CMK (cell line): Measurements from ENCODE around the gene ESD.
"Not testable (repeated sequence)": the region's sequence is repeated elsewhere in the genome, so short reads cannot be mapped to it uniquely, and the experiment has no call there.

ENCODE experiments used
- DNase-seq: peaks from one replicate; pipeline ENCODE4 v3.0.0-alpha.2; 2010; ENCODE audit warnings: low read depth

The ESD gene

DNA sequence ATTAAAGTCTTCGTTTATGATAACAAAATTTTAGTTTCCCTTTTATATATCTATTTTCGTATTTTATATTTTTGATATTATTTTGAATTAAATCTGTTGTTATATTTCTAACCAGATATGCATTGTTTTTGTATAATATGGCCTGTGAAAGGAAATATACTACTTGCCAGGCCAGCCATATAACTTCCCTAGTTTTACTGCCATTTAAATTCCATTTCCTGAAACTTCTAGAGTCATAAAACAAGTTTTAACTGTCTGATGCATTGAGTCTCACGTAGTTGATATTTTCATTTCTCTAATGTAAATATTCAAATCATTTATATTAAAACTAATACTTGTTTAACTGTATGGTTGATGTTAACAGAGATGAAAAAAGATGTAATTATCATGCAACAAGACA is 13.5 kb downstream of the ESD start:
- no peak for DNase-seq

DNA sequence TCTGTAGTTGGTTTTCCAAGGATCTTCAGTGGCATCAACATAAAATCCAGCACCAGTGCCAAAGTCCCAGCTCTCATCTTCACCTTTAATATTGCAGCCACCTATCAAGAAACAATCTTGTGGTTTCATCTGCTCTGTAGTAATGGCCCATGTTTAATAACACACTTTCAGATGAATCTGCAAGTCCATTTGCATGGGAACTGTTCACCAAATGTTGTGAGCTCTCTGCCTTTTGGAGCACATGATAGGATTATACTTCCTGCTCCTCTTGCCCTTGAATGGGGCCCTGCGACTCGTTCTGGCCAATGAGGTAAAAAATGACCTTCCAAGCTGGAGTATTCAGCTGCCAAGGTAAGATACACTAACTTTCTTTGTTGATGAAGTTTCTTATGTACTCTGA is 14.3 kb downstream of the ESD start:
- no peak for DNase-seq

DNA sequence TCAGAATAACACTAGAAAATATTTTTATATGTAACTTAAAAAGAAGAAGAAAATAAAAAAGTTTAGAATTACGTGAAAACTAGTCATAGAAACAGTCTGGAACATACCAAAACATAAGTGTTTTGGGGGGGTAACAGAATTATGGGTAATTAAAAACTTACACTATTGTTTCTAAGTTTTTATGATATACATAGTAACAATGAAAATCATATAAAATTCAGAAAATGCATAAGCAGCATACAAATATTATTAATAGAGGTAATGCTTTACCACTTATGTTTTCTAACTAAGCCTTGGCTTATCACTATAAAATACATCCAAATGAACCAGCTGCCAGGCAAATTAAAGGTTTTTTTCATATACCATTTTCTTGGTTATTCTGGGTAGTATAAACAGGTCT is 14.9 kb downstream of the ESD start:
- DNase-seq: no peak

DNA sequence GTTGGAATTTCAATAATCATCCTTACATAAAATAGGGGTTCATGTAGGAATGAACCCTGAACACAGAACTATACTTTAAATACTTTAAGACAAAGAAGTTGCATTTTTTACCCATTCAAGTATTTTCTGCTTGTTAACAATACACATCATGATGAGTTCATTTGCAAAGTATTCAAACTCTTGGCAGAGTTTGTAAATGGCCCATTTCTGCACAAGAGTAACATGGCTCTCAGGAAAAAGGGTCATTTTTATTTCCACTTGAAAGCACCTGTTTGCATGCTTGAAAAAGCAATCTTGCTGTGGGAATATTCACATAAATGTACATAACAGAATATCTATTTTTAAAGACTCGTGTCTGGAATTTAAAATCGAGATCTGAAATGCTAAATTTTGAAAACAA is 18.1 kb downstream of the ESD start:
- DNase-seq: no peak

DNA sequence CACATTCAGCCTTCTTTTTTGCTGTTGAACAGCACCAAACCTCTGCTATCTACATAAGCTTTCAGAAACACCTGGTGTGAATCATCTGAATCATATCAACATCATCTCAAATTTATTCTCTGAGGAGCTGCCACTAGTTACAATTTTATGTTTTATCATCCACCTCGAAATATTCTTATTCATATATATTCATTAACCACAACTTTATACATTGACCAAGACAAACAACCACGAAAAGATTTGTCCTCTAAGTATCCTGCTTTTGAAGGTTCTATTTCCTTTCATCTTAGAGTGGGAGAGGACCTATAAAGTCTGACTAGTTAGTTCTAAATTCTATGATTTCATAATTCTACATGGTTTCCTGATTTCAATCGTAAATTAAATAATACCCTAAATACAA is 18.9 kb downstream of the ESD start:
- DNase-seq: no peak

DNA sequence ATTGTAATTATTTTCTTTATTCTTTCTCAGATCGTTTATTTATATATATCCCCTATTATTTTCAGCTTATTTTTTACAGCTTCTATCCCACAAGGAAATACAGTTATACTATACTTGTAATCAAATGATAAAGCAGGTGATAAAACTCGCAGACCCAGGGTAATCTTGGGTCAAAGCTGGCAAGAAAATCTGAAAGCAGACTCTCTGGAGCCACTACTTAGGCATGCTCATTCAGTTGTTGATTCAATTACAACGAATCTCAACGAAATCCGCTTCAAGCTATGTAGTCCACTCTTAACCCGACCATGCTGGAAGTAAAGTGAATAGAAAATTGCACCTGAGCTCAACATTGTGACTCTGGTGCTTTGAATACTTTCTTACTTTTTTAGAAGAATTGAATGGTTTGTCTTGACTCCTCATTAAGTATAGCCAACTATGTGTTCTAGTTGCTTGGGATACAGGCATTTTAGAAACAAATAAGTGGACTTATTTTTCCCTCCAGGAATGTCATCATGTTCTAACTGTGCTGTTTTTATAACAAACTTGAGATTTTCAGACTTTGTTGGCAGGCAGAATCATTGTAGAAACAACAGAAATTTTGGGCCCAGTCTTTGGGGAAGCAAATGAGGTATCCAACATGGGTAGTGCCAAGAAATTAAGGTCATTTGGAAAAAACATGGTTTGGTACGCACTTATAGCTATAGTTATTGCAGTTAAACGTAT is 21.4 kb downstream of the ESD start:
- no peak for DNase-seq

DNA sequence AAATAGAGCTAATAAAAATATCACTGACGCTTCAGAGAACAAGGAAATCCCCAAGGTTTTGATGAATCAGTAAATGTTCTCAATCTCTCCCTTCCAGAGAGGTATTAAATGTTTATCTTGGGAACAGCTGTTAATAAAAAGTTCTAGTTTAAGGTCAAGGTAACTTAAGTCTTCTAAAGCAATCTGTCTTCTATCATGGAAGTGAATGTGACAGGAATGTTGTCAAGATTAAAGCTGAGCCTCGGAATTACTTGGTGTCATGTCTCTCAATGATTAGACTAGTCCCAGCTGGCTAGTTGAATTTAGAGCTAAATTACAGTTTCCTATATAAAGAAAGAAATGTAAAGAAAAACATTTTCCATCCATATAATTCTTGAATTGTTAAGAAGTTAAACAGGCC is 23.4 kb downstream of the ESD start:
- no peak for DNase-seq

DNA sequence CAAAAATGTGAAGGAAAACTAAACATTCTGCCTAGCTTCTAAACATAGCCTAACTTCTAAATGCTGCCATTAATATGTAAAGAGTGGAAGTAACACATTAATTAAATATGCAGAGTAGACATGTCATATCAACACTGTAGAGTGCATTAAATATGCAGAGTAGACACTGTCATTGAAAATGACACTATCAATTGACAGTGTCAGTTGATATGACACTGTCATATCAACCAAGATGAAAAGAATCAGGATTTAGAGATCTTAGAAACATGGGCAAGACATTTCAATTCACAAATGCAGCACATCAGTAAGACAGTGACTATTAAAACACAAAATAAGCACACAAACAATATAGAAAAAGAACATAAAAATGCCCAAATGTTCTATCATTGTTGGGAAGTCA is 25.3 kb downstream of the ESD start:
- no peak for DNase-seq

DNA sequence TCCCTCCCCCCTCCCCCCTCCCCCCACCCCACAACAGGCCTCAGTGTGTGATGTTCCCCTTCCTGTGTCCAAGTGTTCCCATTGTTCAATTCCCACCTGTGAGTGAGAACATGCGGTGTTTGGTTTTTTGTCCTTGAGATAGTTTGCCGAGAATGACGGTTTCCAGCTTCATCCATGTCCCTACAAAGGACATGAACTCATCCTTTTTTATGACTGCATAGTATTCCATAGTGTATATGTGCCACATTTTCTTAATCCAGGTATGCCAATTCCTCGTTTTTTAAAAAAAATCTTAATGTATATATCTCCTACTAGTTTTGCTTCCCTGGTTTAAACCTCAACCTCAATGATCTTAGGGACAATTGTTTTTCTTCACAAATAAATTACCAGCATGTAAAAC is 27.0 kb downstream of the ESD start:
- DNase-seq: not testable (repeated sequence)

DNA sequence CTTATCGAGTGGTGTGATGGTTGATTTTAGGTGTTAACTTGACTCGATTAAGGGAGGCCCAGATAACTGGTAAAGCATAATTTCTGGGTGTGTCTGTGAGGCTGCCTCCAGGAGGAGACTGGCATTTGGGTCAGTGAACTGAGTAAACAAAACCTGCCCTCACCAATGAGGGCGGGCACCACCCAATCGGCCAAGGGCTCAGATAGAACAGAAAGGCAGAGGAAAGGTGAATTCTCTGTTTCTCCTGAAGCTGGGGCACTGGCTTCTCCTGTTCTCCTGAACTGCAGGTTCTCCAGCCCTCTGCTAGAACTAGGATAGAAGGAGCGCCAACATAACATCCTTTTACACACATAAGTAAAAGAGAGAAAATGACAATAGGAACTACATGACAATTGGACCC is 35.1 kb downstream of the ESD start:
- DNase-seq: no peak

DNA sequence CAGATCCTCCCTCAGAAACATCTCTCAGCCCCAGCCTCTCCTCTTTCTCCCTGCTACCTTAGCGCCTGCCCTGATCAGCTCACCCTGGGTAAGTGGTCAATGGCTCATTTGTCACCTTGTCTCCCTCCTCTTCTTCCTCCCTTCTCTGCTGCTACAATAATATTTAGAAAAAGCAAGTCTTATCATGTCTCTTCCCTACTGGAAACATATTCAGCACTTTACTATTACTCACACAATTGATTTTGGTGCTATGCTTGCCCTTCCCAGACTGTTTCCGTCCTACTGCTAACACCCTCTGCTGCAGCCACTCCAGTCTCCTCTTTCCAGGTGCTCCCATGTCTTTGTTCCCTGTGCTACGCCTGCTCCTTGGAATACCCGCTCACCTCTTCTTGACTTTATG is 35.8 kb downstream of the ESD start:
- DNase-seq: no peak

DNA sequence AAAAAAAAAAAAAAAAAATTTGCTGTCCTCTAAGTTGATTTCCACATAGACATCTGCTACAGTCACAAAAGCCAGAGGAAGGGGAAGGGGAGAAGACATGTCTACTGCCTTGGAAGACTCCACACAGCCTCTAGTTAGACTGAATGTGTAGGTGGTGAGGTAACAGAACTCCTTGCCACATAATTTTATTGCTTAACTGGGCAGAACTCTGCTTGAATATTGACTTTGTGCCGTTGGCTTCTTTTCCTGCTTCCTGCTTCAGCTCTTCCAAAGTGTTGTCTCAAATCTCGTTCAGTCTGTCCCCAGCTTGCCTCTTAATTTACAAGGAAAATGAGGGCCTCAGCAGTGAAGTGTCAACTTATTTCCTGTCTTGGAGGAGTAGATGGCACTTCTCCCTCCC is 37.1 kb downstream of the ESD start:
- DNase-seq: no peak

DNA sequence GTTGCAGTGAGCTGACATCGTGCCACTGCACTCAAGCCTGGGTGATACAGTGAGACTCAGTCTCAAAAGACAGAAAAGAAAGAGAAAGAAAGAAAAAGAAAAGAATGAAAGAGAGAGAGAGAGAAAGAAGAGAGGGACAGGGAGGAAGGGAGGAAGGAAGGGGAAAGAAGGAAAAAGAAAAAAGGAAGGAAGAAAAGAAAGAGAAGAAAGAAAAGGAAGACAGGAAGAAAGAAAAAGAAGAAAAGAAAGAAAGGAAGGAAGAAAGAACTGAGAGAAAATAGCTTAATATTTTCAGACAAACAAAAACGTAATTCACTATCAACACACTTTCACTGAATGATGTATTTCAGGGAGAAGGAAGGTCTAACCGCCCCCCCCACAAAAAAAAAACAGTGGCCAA is 39.3 kb downstream of the ESD start:
- DNase-seq: no peak

DNA sequence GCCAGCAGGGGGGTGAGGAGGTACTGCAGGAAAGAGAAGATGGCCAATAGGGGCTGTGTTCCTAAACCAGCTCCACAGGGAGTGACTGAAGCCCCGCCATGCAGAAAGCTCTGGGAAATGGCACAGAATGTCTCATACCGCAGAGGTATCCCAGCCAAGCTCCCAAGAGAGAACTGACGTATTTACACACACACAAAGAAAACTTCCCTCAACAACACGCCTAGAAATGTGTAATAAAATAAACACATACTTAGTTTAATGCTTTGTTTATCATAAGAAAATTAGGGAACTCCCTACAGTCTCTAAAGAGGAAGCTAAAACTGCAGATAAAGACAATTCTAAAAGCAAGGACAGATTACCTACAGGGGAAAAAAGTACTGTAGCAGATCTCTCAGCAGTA is 40.0 kb downstream of the ESD start:
- no peak for DNase-seq

DNA sequence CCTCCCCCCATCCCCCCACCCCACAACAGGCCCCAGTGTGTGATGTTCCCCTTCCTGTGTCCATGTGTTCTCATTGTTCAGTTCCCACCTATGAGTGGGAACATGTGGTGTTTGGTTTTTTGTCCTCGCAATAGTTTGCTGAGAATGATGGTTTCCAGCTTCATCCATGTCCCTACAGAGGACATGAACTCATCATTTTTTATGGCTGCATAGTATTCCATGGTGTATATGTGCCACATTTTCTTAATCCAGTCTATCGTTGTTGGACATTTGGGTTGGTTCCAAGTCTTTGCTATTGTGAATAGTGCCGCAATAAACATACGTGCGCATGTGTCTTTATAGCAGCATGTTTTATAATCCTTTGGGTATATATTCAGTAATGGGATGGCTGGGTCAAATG is 41.5 kb downstream of the ESD start:
- DNase-seq: not testable (repeated sequence)

DNA sequence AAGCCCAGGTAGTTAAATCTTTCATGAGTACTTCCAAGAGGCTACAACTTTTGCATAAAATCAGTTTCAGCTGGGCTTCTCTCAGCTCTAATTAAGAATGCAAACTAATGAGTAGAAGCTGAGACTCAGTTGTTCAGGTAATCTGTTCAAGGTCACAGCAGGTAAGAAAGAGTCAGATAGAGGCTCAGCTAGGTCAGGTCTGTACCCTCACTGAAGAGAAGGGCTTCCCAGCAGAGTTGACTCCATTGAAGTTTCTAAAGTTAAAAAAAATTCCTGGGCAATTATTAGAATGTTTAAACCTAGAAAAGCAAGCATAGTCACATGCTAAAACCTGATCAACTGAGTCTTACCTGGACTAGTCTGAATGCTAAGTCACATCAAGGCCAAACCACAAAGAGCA is 42.1 kb downstream of the ESD start:
- DNase-seq: no peak

DNA sequence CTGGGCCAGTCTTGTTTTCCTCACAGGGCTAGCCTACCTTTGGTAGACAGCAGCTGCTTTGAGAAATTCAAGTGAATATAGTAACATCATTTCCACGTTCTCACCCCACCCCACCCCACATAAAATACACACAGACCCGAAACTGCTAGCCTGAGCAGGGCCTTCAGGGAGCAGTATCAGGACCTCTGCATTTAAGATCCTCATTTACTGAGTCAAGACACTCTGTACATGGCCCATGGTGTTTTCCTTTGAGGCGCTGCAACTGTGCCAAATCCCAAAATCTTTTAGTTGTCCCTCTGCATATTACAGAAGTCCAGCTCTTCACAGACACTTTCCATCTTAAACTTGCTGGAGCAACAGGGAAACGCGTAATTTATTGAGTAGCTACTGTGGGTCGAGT is 43.0 kb downstream of the ESD start:
- no peak for DNase-seq

DNA sequence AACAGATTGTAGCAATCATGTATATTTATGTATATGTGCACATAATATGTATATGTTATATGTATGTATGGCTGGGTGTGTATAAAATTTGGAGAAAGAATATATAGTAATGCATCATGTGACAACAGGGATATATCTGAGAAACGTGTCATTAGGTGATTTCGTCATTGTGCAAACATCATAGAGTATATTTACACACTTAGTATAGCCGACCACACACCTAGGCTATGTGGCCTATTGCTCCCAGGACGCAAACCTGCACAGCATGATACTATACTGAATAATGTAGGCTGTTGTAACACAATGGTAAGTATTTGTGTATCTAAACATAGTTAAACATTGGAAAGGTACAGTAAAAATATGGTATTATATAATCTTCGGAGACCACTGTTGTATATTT is 43.8 kb downstream of the ESD start:
- no peak for DNase-seq

DNA sequence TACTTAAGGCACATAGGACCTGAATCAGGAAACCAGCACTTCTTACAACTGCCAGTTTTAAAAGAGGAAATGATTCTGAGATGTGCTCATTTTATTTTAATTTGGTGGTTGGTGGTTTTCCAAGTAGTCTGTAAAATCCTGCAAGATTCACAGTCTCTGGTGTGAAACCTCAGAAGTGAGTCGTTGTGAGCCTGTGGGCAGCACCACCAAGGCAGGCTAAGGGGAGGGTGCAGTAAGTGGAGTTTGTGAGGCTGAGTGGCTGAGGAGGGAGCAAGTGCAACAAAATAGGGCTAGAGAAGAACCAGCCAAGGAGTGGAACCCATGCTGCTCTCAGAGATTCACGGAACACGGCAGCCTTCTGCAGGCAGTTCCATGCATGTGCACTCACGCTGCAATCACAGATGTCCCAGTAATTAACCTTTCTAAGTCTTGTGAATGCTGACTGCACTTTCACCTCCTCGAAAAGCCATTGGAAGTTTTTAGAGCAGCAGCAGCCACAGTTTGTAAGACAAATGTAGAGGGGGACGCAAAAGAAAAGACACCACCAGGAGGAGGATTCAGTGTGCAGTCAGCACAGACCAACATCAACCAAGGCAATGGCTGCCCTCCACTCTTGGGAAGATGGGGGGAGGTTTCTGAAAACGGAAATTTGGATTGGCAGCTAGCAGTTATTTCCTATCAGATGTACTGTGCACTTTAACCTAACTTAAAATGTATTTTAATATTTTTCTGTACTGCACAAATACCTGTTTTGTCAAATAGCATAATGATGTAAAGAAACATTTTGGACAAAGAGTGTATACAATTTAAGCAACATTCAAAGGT is 44.9 kb downstream of the ESD start:
- no peak for DNase-seq

DNA sequence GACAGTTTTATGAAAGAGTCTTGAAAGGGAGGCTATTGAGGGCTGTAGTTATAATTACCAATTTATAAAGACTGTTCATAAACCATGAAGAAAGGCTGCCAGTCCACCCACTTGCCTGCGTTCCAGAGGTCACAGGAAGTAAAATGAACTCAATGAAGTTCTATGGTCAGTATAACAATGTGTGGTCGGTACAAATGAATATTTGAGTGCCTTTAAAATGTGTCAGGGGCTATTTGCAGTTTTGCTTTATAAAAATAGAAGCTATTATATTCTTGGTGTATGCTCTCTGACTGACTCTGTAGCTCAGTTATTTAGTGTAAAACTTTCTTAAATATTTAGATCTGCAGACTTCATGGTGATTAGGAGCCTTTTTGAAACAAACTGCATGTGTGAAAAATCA is 47.0 kb downstream of the ESD start:
- DNase-seq: no peak

DNA sequence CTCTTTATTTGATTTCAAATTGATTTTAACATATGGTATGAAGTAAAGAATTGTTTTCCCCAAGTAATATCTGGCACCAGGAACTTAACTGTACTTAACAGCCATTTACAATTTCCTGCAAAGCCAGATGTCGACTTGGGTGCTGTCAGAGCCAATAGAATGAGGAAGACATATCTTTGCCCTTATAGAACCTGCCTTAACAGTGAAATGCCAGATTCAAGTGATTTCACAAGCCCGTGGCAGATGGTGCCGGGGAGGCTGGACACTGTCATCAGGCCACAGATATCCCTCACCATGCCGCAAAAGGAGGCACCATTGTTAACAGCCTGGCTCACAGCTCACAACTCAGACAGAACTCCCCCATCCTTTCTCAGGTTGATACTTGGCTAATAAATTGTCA is 48.7 kb downstream of the ESD start:
- no peak for DNase-seq

DNA sequence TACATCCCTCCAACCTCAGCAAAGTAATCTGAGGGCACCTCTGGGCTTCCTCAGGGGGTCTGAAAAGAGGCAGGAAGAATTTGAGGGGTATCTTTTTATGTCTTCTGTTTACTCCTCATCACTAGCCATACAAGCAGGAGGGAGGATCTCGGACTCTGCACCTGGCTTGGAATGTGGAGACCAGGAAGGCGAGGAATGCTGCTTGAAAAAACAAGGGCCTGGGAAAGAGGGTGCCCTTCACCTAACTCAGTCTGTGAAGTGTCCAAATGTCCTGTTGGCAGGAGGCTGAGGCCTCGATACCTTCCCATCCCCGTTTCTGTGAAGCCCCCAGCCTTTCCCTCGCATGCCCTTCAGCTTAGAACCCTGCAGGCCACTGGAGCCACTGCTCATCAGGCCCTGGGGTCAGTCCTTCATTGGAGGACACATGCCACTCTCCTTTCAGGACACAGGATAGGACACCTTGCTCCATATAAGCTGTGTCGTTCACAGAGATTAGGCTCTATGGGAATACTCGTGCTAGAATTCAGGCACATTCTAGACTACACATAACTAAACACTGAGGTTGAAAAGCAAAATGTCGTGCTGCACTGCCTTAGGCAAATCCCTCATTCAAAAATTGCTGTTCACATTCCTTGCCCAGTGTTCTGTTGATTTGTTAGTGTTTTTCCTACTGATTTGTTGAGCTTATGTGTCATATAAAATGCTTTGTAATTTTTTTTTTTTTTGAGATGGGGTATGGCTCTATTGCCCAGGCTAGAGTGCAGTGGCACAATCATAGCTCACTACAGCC is 49.7 kb downstream of the ESD start:
- no peak for DNase-seq

DNA sequence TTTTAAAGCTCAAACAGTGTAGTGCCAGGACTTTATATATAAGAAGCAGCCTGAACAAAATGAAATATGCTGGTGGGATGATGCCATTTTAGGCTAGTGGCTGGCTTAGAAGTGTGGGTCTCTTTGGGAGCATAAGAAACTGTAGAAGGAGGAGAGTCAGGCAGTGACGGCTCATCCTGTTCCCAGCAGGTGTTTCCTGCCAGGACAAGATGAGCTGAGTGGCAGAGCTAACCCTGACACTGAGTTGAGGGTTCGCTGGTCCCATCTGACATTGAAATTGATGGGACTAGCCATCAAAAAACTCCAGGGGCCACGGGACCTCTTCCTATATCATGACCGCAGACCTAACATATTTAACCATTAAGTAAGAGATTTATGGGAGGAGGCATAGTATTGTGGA is 51.3 kb downstream of the ESD start:
- DNase-seq: no peak
